RWPE2 (cell line): ENCODE measurements around the gene ZC3H13.

Source experiments
- ATAC-seq: fragments of 200-7000 bp; cut with Tn5 transposase; 3 replicates; pipeline ENCODE4 v1.9.1; 2021; ENCODE audit warnings: low read depth
- DNase-seq: peaks from one replicate; pipeline ENCODE4 v3.0.0-alpha.2; 2020; ENCODE audit warnings: low spot score
- H3K27ac ChIP-seq: fragments of 450-650 bp; 2 replicates; pipeline ENCODE4 v1.5.1; 2017; ENCODE audit warnings: mild to moderate bottlenecking; ENCODE audit not compliant: poor library complexity, severe bottlenecking
- H3K27me3 ChIP-seq: fragments of 250-450 bp; sonication (Bioruptor Pico); 2 replicates; pipeline ENCODE4 v1.5.1; 2021; ENCODE audit warnings: mild to moderate bottlenecking, moderate library complexity; ENCODE audit not compliant: insufficient read depth, poor library complexity, severe bottlenecking
- H3K36me3 ChIP-seq: fragments of 250-450 bp; sonication (Bioruptor Pico); 2 replicates; pipeline ENCODE4 v1.5.1; 2020; ENCODE audit warnings: low read depth, mild to moderate bottlenecking, moderate library complexity
- H3K4me1 ChIP-seq: fragments of 250-450 bp; sonication (Bioruptor Pico); 2 replicates; pipeline ENCODE4 v1.5.1; 2021; ENCODE audit warnings: mild to moderate bottlenecking, moderate library complexity; ENCODE audit not compliant: insufficient read depth, poor library complexity, severe bottlenecking
- H3K4me3 ChIP-seq: fragments of 250-450 bp; sonication (Bioruptor Pico); 2 replicates; pipeline ENCODE4 v1.5.1; 2021; ENCODE audit warnings: mild to moderate bottlenecking, moderate library complexity; ENCODE audit not compliant: severe bottlenecking
- H3K9me3 ChIP-seq: fragments of 250-450 bp; sonication (Bioruptor Pico); 2 replicates; pipeline ENCODE4 v1.5.1; 2021; ENCODE audit warnings: mild to moderate bottlenecking, moderate library complexity; ENCODE audit not compliant: severe bottlenecking
- TF ChIP-seq, protein P1 (sequence below): fragments of 450-650 bp; IDR thresholded peaks from one replicate; pipeline ENCODE4 v1.5.1; 2017; ENCODE audit warnings: mild to moderate bottlenecking, moderate library complexity; ENCODE audit not compliant: poor library complexity, severe bottlenecking

The ZC3H13 gene, protein sequence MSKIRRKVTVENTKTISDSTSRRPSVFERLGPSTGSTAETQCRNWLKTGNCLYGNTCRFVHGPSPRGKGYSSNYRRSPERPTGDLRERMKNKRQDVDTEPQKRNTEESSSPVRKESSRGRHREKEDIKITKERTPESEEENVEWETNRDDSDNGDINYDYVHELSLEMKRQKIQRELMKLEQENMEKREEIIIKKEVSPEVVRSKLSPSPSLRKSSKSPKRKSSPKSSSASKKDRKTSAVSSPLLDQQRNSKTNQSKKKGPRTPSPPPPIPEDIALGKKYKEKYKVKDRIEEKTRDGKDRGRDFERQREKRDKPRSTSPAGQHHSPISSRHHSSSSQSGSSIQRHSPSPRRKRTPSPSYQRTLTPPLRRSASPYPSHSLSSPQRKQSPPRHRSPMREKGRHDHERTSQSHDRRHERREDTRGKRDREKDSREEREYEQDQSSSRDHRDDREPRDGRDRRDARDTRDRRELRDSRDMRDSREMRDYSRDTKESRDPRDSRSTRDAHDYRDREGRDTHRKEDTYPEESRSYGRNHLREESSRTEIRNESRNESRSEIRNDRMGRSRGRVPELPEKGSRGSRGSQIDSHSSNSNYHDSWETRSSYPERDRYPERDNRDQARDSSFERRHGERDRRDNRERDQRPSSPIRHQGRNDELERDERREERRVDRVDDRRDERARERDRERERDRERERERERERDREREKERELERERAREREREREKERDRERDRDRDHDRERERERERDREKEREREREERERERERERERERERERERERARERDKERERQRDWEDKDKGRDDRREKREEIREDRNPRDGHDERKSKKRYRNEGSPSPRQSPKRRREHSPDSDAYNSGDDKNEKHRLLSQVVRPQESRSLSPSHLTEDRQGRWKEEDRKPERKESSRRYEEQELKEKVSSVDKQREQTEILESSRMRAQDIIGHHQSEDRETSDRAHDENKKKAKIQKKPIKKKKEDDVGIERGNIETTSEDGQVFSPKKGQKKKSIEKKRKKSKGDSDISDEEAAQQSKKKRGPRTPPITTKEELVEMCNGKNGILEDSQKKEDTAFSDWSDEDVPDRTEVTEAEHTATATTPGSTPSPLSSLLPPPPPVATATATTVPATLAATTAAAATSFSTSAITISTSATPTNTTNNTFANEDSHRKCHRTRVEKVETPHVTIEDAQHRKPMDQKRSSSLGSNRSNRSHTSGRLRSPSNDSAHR (N-terminal part only)

DNA sequence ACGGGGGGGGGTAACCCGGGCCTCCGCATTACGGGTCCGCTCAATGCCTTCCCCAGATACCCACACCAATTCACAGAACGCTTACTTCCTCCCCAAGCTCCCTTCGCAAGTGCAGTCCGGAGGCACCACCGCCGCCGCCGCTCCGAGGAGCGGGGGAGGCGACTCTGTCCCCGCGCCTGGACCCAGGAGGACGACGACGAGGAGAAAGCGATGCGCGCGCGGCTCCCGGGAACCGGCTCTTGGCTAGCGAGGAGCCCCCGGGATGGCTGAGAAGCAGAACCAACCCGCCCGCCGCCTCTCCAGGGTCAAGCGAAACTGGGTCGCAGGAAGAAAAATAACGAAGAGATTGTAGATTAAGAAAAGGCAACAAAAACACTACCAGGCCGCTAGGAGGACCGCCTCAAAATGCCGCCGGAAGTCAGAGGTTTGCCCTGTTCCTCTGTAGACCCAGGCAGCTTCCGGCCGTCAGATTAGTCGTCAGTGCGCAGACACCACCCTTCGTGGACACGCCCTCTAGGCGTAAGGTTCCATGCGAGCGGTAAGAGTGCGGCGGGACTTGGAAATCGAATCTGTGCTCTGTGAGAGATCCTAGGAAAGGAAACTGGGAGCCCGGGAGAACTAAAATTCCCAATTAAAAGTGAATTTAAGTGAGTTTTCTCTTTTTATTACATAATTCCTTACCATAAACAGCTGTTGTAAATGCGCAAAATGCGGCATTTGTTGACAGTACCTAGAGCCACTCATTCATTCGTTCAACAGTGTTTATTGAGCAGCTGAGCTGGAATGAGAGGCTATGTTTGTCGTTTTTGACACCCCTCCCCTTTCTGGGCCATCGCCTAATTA is at the start of gene ZC3H13:
Gene ZC3H13, minus strand, starts transcription at position 428 of the 843 bp plus-strand sequence. CDS start 7,239 bp downstream, outside the sequence.
- no peaks in the 10 kb centered on the region for H3K27me3 ChIP-seq
- H3K4me1 ChIP-seq, result peaks cover 14% of the 10 kb centered on the region
- no peaks in the 10 kb centered on the region for H3K9me3 ChIP-seq
- H3K36me3 ChIP-seq, result no peaks in the 10 kb centered on the region
- peak; percentile 92 for DNase-seq
- TF ChIP-seq, protein P1, sequence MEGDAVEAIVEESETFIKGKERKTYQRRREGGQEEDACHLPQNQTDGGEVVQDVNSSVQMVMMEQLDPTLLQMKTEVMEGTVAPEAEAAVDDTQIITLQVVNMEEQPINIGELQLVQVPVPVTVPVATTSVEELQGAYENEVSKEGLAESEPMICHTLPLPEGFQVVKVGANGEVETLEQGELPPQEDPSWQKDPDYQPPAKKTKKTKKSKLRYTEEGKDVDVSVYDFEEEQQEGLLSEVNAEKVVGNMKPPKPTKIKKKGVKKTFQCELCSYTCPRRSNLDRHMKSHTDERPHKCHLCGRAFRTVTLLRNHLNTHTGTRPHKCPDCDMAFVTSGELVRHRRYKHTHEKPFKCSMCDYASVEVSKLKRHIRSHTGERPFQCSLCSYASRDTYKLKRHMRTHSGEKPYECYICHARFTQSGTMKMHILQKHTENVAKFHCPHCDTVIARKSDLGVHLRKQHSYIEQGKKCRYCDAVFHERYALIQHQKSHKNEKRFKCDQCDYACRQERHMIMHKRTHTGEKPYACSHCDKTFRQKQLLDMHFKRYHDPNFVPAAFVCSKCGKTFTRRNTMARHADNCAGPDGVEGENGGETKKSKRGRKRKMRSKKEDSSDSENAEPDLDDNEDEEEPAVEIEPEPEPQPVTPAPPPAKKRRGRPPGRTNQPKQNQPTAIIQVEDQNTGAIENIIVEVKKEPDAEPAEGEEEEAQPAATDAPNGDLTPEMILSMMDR, result no peak
- peak; percentile 100 for ATAC-seq
- peak within 1 kb of the TSS; percentile 67 for H3K4me3 ChIP-seq
- H3K27ac ChIP-seq, result peak within 1 kb of the TSS; percentile 56

DNA sequence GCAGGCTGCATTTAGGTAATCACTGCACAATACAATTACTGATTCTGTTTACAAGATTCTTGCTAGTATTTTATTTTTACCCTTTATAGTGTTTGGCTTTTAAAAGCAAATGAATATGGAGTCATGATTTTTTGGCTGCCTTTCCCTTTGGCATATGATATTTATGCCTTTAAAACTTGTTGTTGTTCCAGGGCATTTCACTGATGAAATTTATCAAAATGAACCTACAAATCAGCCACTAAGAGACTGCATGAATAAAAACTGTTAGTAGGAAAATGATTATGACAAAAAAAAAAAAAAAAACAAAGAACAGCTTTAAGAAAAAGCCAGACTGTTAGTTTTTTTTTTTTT is 49.7 kb upstream of the ZC3H13 start:
- ATAC-seq (no peak), DNase-seq (no peak)
- Histone ChIP-seq H3K4me3 (no peak overlapping the region), H3K27me3 (no peaks in the 10 kb centered on the region), H3K4me1 (peaks cover 7% of the 10 kb centered on the region), H3K36me3 (no peaks in the 10 kb centered on the region), H3K9me3 (no peaks in the 10 kb centered on the region), H3K27ac (no peak overlapping the region)
- TF ChIP-seq, protein P1, result no peak

DNA sequence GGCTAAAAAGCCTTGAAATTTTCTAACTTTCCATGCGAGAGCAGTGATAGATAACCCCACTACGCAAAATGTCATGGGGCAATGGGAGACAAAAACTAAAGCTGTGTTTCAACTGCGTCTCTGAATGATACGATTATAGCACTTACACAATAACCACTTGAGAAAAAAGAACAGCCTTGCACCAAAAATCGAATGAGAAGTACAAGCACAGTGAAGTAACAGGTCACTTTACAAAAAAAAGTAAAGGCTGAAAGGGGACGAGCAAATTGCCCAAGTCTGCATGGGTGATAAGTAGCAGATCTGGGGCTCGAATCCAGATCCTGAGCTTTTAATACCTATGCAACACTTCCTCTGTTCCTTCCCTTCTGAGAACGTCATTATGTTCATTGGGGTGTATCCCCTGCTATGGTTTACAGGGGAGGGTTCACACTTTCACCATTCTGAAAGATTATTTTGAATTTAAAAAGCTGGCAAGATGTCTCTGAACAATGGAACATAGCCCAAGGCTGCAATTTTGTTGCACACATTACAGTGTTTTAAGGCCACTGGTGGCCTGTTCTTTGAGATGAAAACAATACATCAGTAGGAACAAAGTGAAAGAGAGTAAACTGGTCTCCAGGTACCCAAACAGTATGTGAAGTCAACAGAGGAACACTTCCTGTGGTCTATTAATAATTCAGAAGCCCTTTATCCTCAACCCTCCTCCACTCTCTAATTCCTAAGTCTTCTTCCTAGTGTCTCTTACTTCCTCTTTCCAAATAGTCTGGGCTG is 49.1 kb upstream of the ZC3H13 start:
- Histone ChIP-seq H3K4me1 (peaks cover 1% of the 10 kb centered on the region), H3K27me3 (no peaks in the 10 kb centered on the region), H3K36me3 (no peaks in the 10 kb centered on the region), H3K9me3 (no peaks in the 10 kb centered on the region), H3K27ac (no peak overlapping the region), H3K4me3 (no peak overlapping the region)
- no peak for DNase-seq
- ATAC-seq, result no peak
- TF ChIP-seq, protein P1, result no peak

DNA sequence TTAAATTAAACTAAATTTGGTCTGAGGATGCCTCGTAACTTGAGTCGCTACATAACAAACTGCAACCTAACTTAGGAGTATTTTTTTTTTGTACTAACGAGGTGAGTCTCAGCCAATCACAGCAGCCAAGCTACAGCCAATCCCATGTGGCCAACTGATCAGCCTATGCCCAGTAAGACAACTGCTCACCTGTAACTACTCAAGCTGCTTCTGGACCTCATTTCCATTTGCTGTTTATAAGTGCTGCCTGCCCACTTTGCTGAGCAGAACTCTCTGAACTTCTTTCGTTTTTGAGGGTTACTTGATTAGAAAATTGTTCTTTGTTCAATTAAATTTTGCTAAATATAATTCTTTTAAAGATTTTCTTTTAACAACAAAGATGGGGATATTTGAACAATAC is 48.5 kb upstream of the ZC3H13 start:
- H3K36me3 ChIP-seq, result no peaks in the 10 kb centered on the region
- TF ChIP-seq, protein P1, result no peak
- H3K9me3 ChIP-seq, result no peaks in the 10 kb centered on the region
- no peak overlapping the region for H3K27ac ChIP-seq
- H3K4me3 ChIP-seq, result no peak overlapping the region
- no peaks in the 10 kb centered on the region for H3K4me1 ChIP-seq
- ATAC-seq (no peak), DNase-seq (no peak)
- no peaks in the 10 kb centered on the region for H3K27me3 ChIP-seq
